Measurements from ENCODE around the gene RRAS2. TPM values are rescaled to one million over a fixed set of nuclear protein-coding genes. Genes with fewer than 3 reads are reported as not detected.

Gene RRAS2
- total and polyA plus RNA-seq, 2 donors (not counting 3 experiments of a cell fraction or from before 2014, with no cell fraction given), result 30.1 to 80.5 TPM

DNA sequence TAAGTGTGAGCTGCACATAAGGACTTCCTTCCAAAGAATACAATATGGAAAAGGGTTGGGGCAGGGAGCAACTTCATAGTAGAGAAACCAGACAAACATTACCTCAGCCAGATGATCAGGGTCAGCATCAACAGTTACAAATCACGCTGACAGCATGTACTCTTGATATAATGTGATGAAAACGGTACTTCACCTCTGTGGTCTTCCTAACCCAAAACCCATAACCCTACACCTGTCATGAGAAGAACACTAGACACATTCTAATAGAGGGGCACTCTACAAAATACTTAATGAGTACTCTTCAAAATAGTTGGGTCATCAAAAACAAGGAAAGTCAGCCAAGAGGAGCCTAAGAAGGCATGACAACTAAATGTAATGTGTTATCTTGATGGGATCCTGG lies 43.9 kb downstream of the RRAS2 start:
- Histone ChIP-seq H3K27ac (ENCODE audit: insufficient read depth, low read depth, low read length) (no peak overlapping the region), H3K4me3 (replicated peaks in 1 of 3; ENCODE audit: insufficient read depth in 1 of 3, low read depth in 1 of 3, low read length in 3 of 3) (no peak overlapping the region), H3K4me2 (ENCODE audit: insufficient read depth, low read length) (no peak overlapping the region), H3K79me2 (ENCODE audit: control insufficient read depth, insufficient read depth, low read length) (peaks cover 87% of the 10 kb centered on the region), H3K9me1 (replicated peaks; ENCODE audit: control insufficient read depth, extremely low read depth, insufficient read depth, low read length) (no peaks in the 10 kb centered on the region), H3K36me3 (ENCODE audit: control insufficient read depth in 2 of 2, extremely low read depth in 1 of 2, insufficient read depth in 2 of 2, low read length in 2 of 2) (no peaks in the 10 kb centered on the region), H3K27me3 (ENCODE audit: control insufficient read depth in 2 of 2, insufficient read depth in 2 of 2, low read length in 2 of 2) (no peaks in the 10 kb centered on the region), H3K9ac (replicated peaks; ENCODE audit: extremely low read depth, insufficient read depth, low read length) (no peak overlapping the region), H3K9me3 (replicated peaks; ENCODE audit: control insufficient read depth, insufficient read depth, low read length) (no peaks in the 10 kb centered on the region), H2AFZ (ENCODE audit: low read depth, low read length) (no peak overlapping the region), H3K4me1 (ENCODE audit: control insufficient read depth, extremely low read depth, insufficient read depth, low read length) (peaks cover 29% of the 10 kb centered on the region), H4K20me1 (replicated peaks; ENCODE audit: control insufficient read depth, extremely low read depth, insufficient read depth, low read length) (no peaks in the 10 kb centered on the region)
- dilution Hi-C loops (cut with MboI; ENCODE audit: extremely low pct_ligation_motif_present, low sequenced_read_pairs), result no loop called here
- DNase-seq (ENCODE audit: low read depth, low spot score) (no peak), FAIRE-seq (no peak)
- intact Hi-C loops (cut with micrococcal nuclease), result no loop called here
- POLR2A ChIA-PET, result no interaction called here
- BruUV-seq (replicated peaks), result no TSS peak
- CTCF ChIA-PET, result interaction anchor here (1.3 to 1.7 kb wide), 2 partner anchors 55 to 140 kb away, joined by 3 to 4 read pairs; no protein-coding TSS in a partner anchor
- TF ChIP-seq, protein P1, sequence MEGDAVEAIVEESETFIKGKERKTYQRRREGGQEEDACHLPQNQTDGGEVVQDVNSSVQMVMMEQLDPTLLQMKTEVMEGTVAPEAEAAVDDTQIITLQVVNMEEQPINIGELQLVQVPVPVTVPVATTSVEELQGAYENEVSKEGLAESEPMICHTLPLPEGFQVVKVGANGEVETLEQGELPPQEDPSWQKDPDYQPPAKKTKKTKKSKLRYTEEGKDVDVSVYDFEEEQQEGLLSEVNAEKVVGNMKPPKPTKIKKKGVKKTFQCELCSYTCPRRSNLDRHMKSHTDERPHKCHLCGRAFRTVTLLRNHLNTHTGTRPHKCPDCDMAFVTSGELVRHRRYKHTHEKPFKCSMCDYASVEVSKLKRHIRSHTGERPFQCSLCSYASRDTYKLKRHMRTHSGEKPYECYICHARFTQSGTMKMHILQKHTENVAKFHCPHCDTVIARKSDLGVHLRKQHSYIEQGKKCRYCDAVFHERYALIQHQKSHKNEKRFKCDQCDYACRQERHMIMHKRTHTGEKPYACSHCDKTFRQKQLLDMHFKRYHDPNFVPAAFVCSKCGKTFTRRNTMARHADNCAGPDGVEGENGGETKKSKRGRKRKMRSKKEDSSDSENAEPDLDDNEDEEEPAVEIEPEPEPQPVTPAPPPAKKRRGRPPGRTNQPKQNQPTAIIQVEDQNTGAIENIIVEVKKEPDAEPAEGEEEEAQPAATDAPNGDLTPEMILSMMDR (IDR thresholded peaks at IDR 0.05; ENCODE audit: extremely low read depth in 1 of 2, insufficient read depth in 1 of 2, low read depth in 1 of 2, low read length in 2 of 2), result no peak
- TF ChIP-seq, protein P2, sequence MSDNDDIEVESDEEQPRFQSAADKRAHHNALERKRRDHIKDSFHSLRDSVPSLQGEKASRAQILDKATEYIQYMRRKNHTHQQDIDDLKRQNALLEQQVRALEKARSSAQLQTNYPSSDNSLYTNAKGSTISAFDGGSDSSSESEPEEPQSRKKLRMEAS (IDR thresholded peaks at IDR 0.05; ENCODE audit: insufficient read depth, insufficient read length), result no peak
- TF ChIP-seq POLR2AphosphoS5 (IDR thresholded peaks at IDR 0.05; ENCODE audit: insufficient read depth, low read depth, low read length), result no peak
- no peak for TF ChIP-seq EZH2 (IDR thresholded peaks at IDR 0.05; ENCODE audit: borderline replicate concordance, low read depth, low read length, severe bottlenecking)
- TF ChIP-seq JUN (IDR thresholded peaks at IDR 0.05; ENCODE audit: borderline replicate concordance, insufficient read depth, insufficient read length, low read depth), result no peak
- TF ChIP-seq FOS (IDR thresholded peaks at IDR 0.05; ENCODE audit: borderline replicate concordance, insufficient read depth, low read length), result no peak
- no peak for TF ChIP-seq GATA2 (IDR thresholded peaks at IDR 0.05; ENCODE audit: insufficient read depth, insufficient read length, low read depth, low read length)

Measured in endothelial cell of umbilical vein (primary cell).